Measurements from ENCODE around the gene ARFGAP1.
"Not testable (repeated sequence)": the region's sequence is repeated elsewhere in the genome, so short reads cannot be mapped to it uniquely, and the experiment has no call there.

The ARFGAP1 gene

GRCh38 chr20:63322146-63322932 is 49.7 kb downstream of the ARFGAP1 start:
- no peak for DNase-seq

GRCh38 chr20:63322933-63323273 is 50.3 kb downstream of the ARFGAP1 start:
- DNase-seq = no peak

- DNase-seq = no peak
Measured at GRCh38 chr20:63323357-63323981, 50.9 kb downstream of the ARFGAP1 start.

- DNase-seq = no peak
Measured at GRCh38 chr20:63325021-63325471, 52.4 kb downstream of the ARFGAP1 start.

GRCh38 chr20:63325554-63326313 is 53.1 kb downstream of the ARFGAP1 start:
- no peak for DNase-seq

GRCh38 chr20:63326314-63327230 is 54.0 kb downstream of the ARFGAP1 start:
- no peak for DNase-seq

- no peak for DNase-seq
Measured at GRCh38 chr20:63327231-63327745, 54.7 kb downstream of the ARFGAP1 start.

GRCh38 chr20:63328026-63328700 is 55.5 kb downstream of the ARFGAP1 start:
- DNase-seq = no peak

GRCh38 chr20:63328718-63329275 is 56.2 kb downstream of the ARFGAP1 start:
- DNase-seq = no peak

GRCh38 chr20:63329331-63330083 is 56.9 kb downstream of the ARFGAP1 start:
- DNase-seq = no peak

GRCh38 chr20:63330084-63330760 is 57.6 kb downstream of the ARFGAP1 start:
- DNase-seq = no peak

GRCh38 chr20:63330940-63331339 is 58.3 kb downstream of the ARFGAP1 start:
- no peak for DNase-seq

GRCh38 chr20:63331741-63332400 is 59.3 kb downstream of the ARFGAP1 start:
- no peak for DNase-seq

GRCh38 chr20:63332488-63333240 is 60.1 kb downstream of the ARFGAP1 start:
- DNase-seq = no peak

GRCh38 chr20:63333241-63333836 is 60.7 kb downstream of the ARFGAP1 start:
- DNase-seq = no peak

GRCh38 chr20:63334356-63334755 is 61.7 kb downstream of the ARFGAP1 start:
- DNase-seq = no peak

- not testable (repeated sequence) for DNase-seq
Measured at GRCh38 chr20:63335060-63335459, 62.4 kb downstream of the ARFGAP1 start.

GRCh38 chr20:63335711-63336110 is 63.1 kb downstream of the ARFGAP1 start:
- no peak for DNase-seq
